HG03280 (cell line): Measurements from ENCODE around the gene GPSM1.

Experiments
- ATAC-seq: cut with Tn5 transposase; IDR thresholded peaks from one replicate; pipeline ENCODE4 v1.9.1; 2021; ENCODE audit warnings: mild to moderate bottlenecking, moderate library complexity; ENCODE audit not compliant: unreplicated experiment

GPSM1 gene

GRCh38 chr9:136304456-136304855, 22.9 kb upstream of the GPSM1 start:
- no peak for ATAC-seq

- no peak for ATAC-seq
Observed at GRCh38 chr9:136304981-136305380, 22.4 kb upstream of the GPSM1 start.

GRCh38 chr9:136305804-136306203, 21.5 kb upstream of the GPSM1 start:
- no peak for ATAC-seq

- ATAC-seq, result no peak
Observed at GRCh38 chr9:136306211-136307208, 20.8 kb upstream of the GPSM1 start.

- no peak for ATAC-seq
Observed at GRCh38 chr9:136307215-136307750, 20.1 kb upstream of the GPSM1 start.

- ATAC-seq, result no peak
Observed at GRCh38 chr9:136308006-136308701, 19.2 kb upstream of the GPSM1 start.

GRCh38 chr9:136308702-136309053, 18.7 kb upstream of the GPSM1 start:
- ATAC-seq, result no peak

- no peak for ATAC-seq
Observed at GRCh38 chr9:136309101-136309801, 18.1 kb upstream of the GPSM1 start.

- no peak for ATAC-seq
Observed at GRCh38 chr9:136309806-136310220, 17.5 kb upstream of the GPSM1 start.

- no peak for ATAC-seq
Observed at GRCh38 chr9:136310273-136311030, 16.9 kb upstream of the GPSM1 start.

- ATAC-seq, result no peak
Observed at GRCh38 chr9:136311051-136312008, 16.0 kb upstream of the GPSM1 start.

- ATAC-seq, result no peak
Observed at GRCh38 chr9:136312009-136312375, 15.3 kb upstream of the GPSM1 start.

- no peak for ATAC-seq
Observed at GRCh38 chr9:136312436-136312835, 14.9 kb upstream of the GPSM1 start.

GRCh38 chr9:136313111-136314055, 14.0 kb upstream of the GPSM1 start:
- no peak for ATAC-seq

- no peak for ATAC-seq
Observed at GRCh38 chr9:136314056-136314416, 13.3 kb upstream of the GPSM1 start.

- ATAC-seq, result no peak
Observed at GRCh38 chr9:136314944-136315343, 12.4 kb upstream of the GPSM1 start.

- ATAC-seq, result no peak
Observed at GRCh38 chr9:136316271-136316751, 11.0 kb upstream of the GPSM1 start.
